T-helper 17 cell (primary cell): ENCODE data around the gene GRM4. TPM values are rescaled to one million over a fixed set of nuclear protein-coding genes. Genes with fewer than 3 reads are reported as not detected.

ENCODE experiments used
- ATAC-seq: fragments of 150-1000 bp; cut with Tn5 transposase; 2 replicates; pipeline ENCODE4 v1.10.0; 2021; ENCODE audit warnings: mild to moderate bottlenecking, moderate library complexity
- DNase-seq, 3 donors: peaks; one replicate each; pipeline versions ENCODE4 v3.0.0 to v3.0.0-alpha.2; 2020 to 2021
- H3K9me3 ChIP-seq: one replicate; pipeline ENCODE4 v1.7.0; 2013; ENCODE audit warnings: low read length, mild to moderate bottlenecking; ENCODE audit not compliant: control insufficient read depth, poor library complexity, severe bottlenecking
- H3K27ac Mint-ChIP-seq: one replicate; pipeline ENCODE4 v1.8.0; 2022; ENCODE audit warnings: mild to moderate bottlenecking, moderate library complexity, mixed read lengths
- H3K27me3 Mint-ChIP-seq: one replicate; pipeline ENCODE4 v1.8.0; 2022; ENCODE audit warnings: mixed read lengths
- H3K36me3 Mint-ChIP-seq: one replicate; pipeline ENCODE4 v1.8.0; 2022; ENCODE audit warnings: low read depth, mixed read lengths
- H3K4me1 Mint-ChIP-seq: one replicate; pipeline ENCODE4 v1.8.0; 2022; ENCODE audit warnings: mild to moderate bottlenecking, mixed read lengths
- H3K4me3 Mint-ChIP-seq: one replicate; pipeline ENCODE4 v1.8.0; 2022; ENCODE audit warnings: mild to moderate bottlenecking, moderate library complexity, mixed read lengths
- total RNA-seq, 4 donors: library from RNA in 2 of 4; stranded (reverse) in 2 of 4; gene quantifications; one replicate each; pipeline ENCODE4 v1.2.3 and lab custom pipeline; 2022 to 2026

Gene GRM4
- total RNA-seq, 2 donors from 2014 or later = not detected

- H3K4me3 Mint-ChIP-seq = no peak overlapping the region
- DNase-seq = no peak
- no peak overlapping the region for H3K27ac Mint-ChIP-seq
Measured at GRCh38 chr6:34125939-34126338, 19.9 kb downstream of the GRM4 start.

GRCh38 chr6:34120953-34121675, 24.8 kb downstream of the GRM4 start:
- DNase-seq (no peak), ATAC-seq (no peak)
- Mint-ChIP-seq H3K4me3 (no peak overlapping the region), H3K4me1 (no peaks in the 10 kb centered on the region), H3K27ac (no peak overlapping the region), H3K27me3 (peaks cover 31% of the 10 kb centered on the region), H3K36me3 (no peaks in the 10 kb centered on the region)
- no peaks in the 10 kb centered on the region for H3K9me3 ChIP-seq

More at GRCh38 chr6:34125939-34126338, 19.9 kb downstream of the GRM4 start:
- Mint-ChIP-seq H3K4me1 (no peaks in the 10 kb centered on the region), H3K27me3 (peaks cover 43% of the 10 kb centered on the region), H3K36me3 (no peaks in the 10 kb centered on the region)
- no peaks in the 10 kb centered on the region for H3K9me3 ChIP-seq
- ATAC-seq = no peak

GRCh38 chr6:34115915-34116314, 30.0 kb downstream of the GRM4 start:
- no peak overlapping the region for H3K4me3 Mint-ChIP-seq
- no peaks in the 10 kb centered on the region for H3K9me3 ChIP-seq
- no peak for ATAC-seq
- H3K27ac Mint-ChIP-seq = peak overlapping the region; percentile 29
- H3K4me1 Mint-ChIP-seq = no peaks in the 10 kb centered on the region
- H3K27me3 Mint-ChIP-seq = peaks cover 59% of the 10 kb centered on the region
- DNase-seq = no peak
- peaks cover 7% of the 10 kb centered on the region for H3K36me3 Mint-ChIP-seq

GRCh38 chr6:34115403-34115795, 30.5 kb downstream of the GRM4 start:
- ATAC-seq (no peak), DNase-seq (peak in 1 of 3 donors; percentile 17)
- peaks cover 64% of the 10 kb centered on the region for H3K27me3 Mint-ChIP-seq
- no peak overlapping the region for H3K27ac Mint-ChIP-seq
- no peak overlapping the region for H3K4me3 Mint-ChIP-seq
- H3K36me3 Mint-ChIP-seq = peaks cover 7% of the 10 kb centered on the region
- no peaks in the 10 kb centered on the region for H3K4me1 Mint-ChIP-seq
- no peaks in the 10 kb centered on the region for H3K9me3 ChIP-seq

GRCh38 chr6:34114695-34115402, 31.0 kb downstream of the GRM4 start:
- H3K27me3 Mint-ChIP-seq = peaks cover 66% of the 10 kb centered on the region
- no peak overlapping the region for H3K4me3 Mint-ChIP-seq
- H3K4me1 Mint-ChIP-seq = no peaks in the 10 kb centered on the region
- H3K27ac Mint-ChIP-seq = no peak overlapping the region
- H3K9me3 ChIP-seq = no peaks in the 10 kb centered on the region
- DNase-seq (no peak), ATAC-seq (no peak)
- H3K36me3 Mint-ChIP-seq = peaks cover 7% of the 10 kb centered on the region

GRCh38 chr6:34113532-34113931, 32.4 kb downstream of the GRM4 start:
- Mint-ChIP-seq H3K4me1 (peaks cover 3% of the 10 kb centered on the region), H3K36me3 (peaks cover 7% of the 10 kb centered on the region), H3K27ac (peak overlapping the region; percentile 27), H3K4me3 (no peak overlapping the region), H3K27me3 (peaks cover 70% of the 10 kb centered on the region)
- DNase-seq = no peak
- no peak for ATAC-seq
- H3K9me3 ChIP-seq = no peaks in the 10 kb centered on the region

- no peak overlapping the region for H3K4me3 Mint-ChIP-seq
- H3K27me3 Mint-ChIP-seq = peaks cover 66% of the 10 kb centered on the region
- H3K36me3 Mint-ChIP-seq = peaks cover 7% of the 10 kb centered on the region
- ATAC-seq (no peak), DNase-seq (no peak)
- H3K4me1 Mint-ChIP-seq = peaks cover 4% of the 10 kb centered on the region
- no peaks in the 10 kb centered on the region for H3K9me3 ChIP-seq
- no peak overlapping the region for H3K27ac Mint-ChIP-seq
Measured at GRCh38 chr6:34112126-34112525, 33.8 kb downstream of the GRM4 start.

- Mint-ChIP-seq H3K27me3 (peaks cover 59% of the 10 kb centered on the region), H3K27ac (no peak overlapping the region), H3K36me3 (peaks cover 7% of the 10 kb centered on the region), H3K4me1 (peaks cover 4% of the 10 kb centered on the region), H3K4me3 (no peak overlapping the region)
- no peak for ATAC-seq
- no peak for DNase-seq
- H3K9me3 ChIP-seq = no peaks in the 10 kb centered on the region
Measured at GRCh38 chr6:34110610-34111009, 35.3 kb downstream of the GRM4 start.

GRCh38 chr6:34108176-34108575, 37.7 kb downstream of the GRM4 start:
- H3K27ac Mint-ChIP-seq = no peak overlapping the region
- ATAC-seq (no peak), DNase-seq (no peak)
- no peaks in the 10 kb centered on the region for H3K9me3 ChIP-seq
- H3K36me3 Mint-ChIP-seq = no peaks in the 10 kb centered on the region
- peaks cover 4% of the 10 kb centered on the region for H3K4me1 Mint-ChIP-seq
- H3K4me3 Mint-ChIP-seq = no peak overlapping the region
- H3K27me3 Mint-ChIP-seq = peaks cover 49% of the 10 kb centered on the region

- DNase-seq = no peak
- ATAC-seq = no peak
- peaks cover 53% of the 10 kb centered on the region for H3K27me3 Mint-ChIP-seq
- no peak overlapping the region for H3K27ac Mint-ChIP-seq
- H3K4me1 Mint-ChIP-seq = peaks cover 4% of the 10 kb centered on the region
- H3K9me3 ChIP-seq = no peaks in the 10 kb centered on the region
- no peaks in the 10 kb centered on the region for H3K36me3 Mint-ChIP-seq
- H3K4me3 Mint-ChIP-seq = no peak overlapping the region
Measured at GRCh38 chr6:34106900-34107299, 39.0 kb downstream of the GRM4 start.

- no peak overlapping the region for H3K27ac Mint-ChIP-seq
- H3K9me3 ChIP-seq = no peaks in the 10 kb centered on the region
- H3K4me3 Mint-ChIP-seq = no peak overlapping the region
- DNase-seq (no peak), ATAC-seq (no peak)
- H3K4me1 Mint-ChIP-seq = peaks cover 4% of the 10 kb centered on the region
- H3K36me3 Mint-ChIP-seq = no peaks in the 10 kb centered on the region
- peaks cover 51% of the 10 kb centered on the region for H3K27me3 Mint-ChIP-seq
Measured at GRCh38 chr6:34106421-34106820, 39.5 kb downstream of the GRM4 start.

GRCh38 chr6:34104628-34105027, 41.3 kb downstream of the GRM4 start:
- H3K9me3 ChIP-seq = no peaks in the 10 kb centered on the region
- peaks cover 3% of the 10 kb centered on the region for H3K36me3 Mint-ChIP-seq
- H3K27ac Mint-ChIP-seq = no peak overlapping the region
- ATAC-seq = no peak
- no peak overlapping the region for H3K4me3 Mint-ChIP-seq
- H3K4me1 Mint-ChIP-seq = peaks cover 4% of the 10 kb centered on the region
- H3K27me3 Mint-ChIP-seq = peaks cover 55% of the 10 kb centered on the region
- DNase-seq = no peak

- no peak for ATAC-seq
- H3K9me3 ChIP-seq = no peaks in the 10 kb centered on the region
- no peak overlapping the region for H3K27ac Mint-ChIP-seq
- DNase-seq = no peak
- no peak overlapping the region for H3K4me3 Mint-ChIP-seq
- peaks cover 57% of the 10 kb centered on the region for H3K27me3 Mint-ChIP-seq
- peaks cover 3% of the 10 kb centered on the region for H3K36me3 Mint-ChIP-seq
- peaks cover 4% of the 10 kb centered on the region for H3K4me1 Mint-ChIP-seq
Measured at GRCh38 chr6:34104186-34104585, 41.7 kb downstream of the GRM4 start.

- Mint-ChIP-seq H3K4me1 (no peaks in the 10 kb centered on the region), H3K27me3 (peaks cover 51% of the 10 kb centered on the region), H3K4me3 (no peak overlapping the region), H3K36me3 (peaks cover 3% of the 10 kb centered on the region), H3K27ac (no peak overlapping the region)
- no peaks in the 10 kb centered on the region for H3K9me3 ChIP-seq
- DNase-seq = no peak
- no peak for ATAC-seq
Measured at GRCh38 chr6:34103321-34103720, 42.6 kb downstream of the GRM4 start.
